ENCODE data around the gene RAB24. TPM values are rescaled to one million over a fixed set of nuclear protein-coding genes. Genes with fewer than 3 reads are reported as not detected.

RAB24 gene
- total and polyA plus RNA-seq, 2 experiments from 2014 or later: 27.1 to 27.7 TPM

GRCh38 chr5:177313561-177314259 is 10.2 kb upstream of the RAB24 start (continued):
- TF ChIP-seq ZNF462 (CRISPR knock-in tag; IDR thresholded peaks at IDR 0.05) (no peak), REST (IDR thresholded peaks at IDR 0.05; ENCODE audit: unreplicated experiment) (no peak), ZNF331 (CRISPR knock-in tag; IDR thresholded peaks at IDR 0.05; ENCODE audit: low read depth) (no peak)
- TF ChIP-seq, protein P1, sequence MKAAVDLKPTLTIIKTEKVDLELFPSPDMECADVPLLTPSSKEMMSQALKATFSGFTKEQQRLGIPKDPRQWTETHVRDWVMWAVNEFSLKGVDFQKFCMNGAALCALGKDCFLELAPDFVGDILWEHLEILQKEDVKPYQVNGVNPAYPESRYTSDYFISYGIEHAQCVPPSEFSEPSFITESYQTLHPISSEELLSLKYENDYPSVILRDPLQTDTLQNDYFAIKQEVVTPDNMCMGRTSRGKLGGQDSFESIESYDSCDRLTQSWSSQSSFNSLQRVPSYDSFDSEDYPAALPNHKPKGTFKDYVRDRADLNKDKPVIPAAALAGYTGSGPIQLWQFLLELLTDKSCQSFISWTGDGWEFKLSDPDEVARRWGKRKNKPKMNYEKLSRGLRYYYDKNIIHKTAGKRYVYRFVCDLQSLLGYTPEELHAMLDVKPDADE (IDR thresholded peaks at IDR 0.05): no peak

All from GM23338 (cell line).